Superior temporal gyrus (tissue), 1 donor: ENCODE measurements around the gene QRFPR.
A peak's percentile ranks its signal among the peaks of the same experiment; 100 is the strongest.
"Not testable (repeated sequence)": the region's sequence is repeated elsewhere in the genome, so short reads cannot be mapped to it uniquely, and the experiment has no call there.

Experiments
- DNase-seq: peaks from one replicate; pipeline ENCODE4 v3.0.0-alpha.2; 2016; ENCODE audit errors: extremely low spot score

QRFPR gene

GRCh38 chr4:121380776-121381462 is at the start of gene QRFPR:
Gene QRFPR, minus strand, starts transcription at chr4:121381018. Its CDS starts 371 bp downstream, at chr4:121380647.
- no peak for DNase-seq

- DNase-seq = no peak
Measured at GRCh38 chr4:121428721-121429120, 47.9 kb upstream of the QRFPR start.

GRCh38 chr4:121421594-121421993 is 40.8 kb upstream of the QRFPR start:
- DNase-seq = no peak

GRCh38 chr4:121411151-121411744 is 30.4 kb upstream of the QRFPR start:
- no peak for DNase-seq

- not testable (repeated sequence) for DNase-seq
Measured at GRCh38 chr4:121408567-121408966, 27.7 kb upstream of the QRFPR start.

- DNase-seq = no peak
Measured at GRCh38 chr4:121400632-121401031, 19.8 kb upstream of the QRFPR start.

- no peak for DNase-seq
Measured at GRCh38 chr4:121397941-121398601, 17.3 kb upstream of the QRFPR start.

- no peak for DNase-seq
Measured at GRCh38 chr4:121397434-121397833, 16.6 kb upstream of the QRFPR start.

GRCh38 chr4:121392426-121393086 is 11.7 kb upstream of the QRFPR start:
- no peak for DNase-seq

- DNase-seq = no peak
Measured at GRCh38 chr4:121390335-121390734, 9.5 kb upstream of the QRFPR start.

- no peak for DNase-seq
Measured at GRCh38 chr4:121379276-121379675, 1.5 kb downstream of the QRFPR start.

GRCh38 chr4:121377076-121377475 is 3.7 kb downstream of the QRFPR start:
- DNase-seq = no peak

- no peak for DNase-seq
Measured at GRCh38 chr4:121376556-121376955, 4.3 kb downstream of the QRFPR start.

GRCh38 chr4:121376097-121376496 is 4.7 kb downstream of the QRFPR start:
- DNase-seq = no peak

GRCh38 chr4:121375262-121375661 is 5.6 kb downstream of the QRFPR start:
- no peak for DNase-seq

GRCh38 chr4:121373841-121374240 is 7.0 kb downstream of the QRFPR start:
- DNase-seq = no peak

GRCh38 chr4:121370729-121371325 is 10.0 kb downstream of the QRFPR start:
- peak; percentile 82 for DNase-seq

- no peak for DNase-seq
Measured at GRCh38 chr4:121360495-121360894, 20.3 kb downstream of the QRFPR start.

- no peak for DNase-seq
Measured at GRCh38 chr4:121358473-121358872, 22.3 kb downstream of the QRFPR start.

GRCh38 chr4:121353213-121353612 is 27.6 kb downstream of the QRFPR start:
- DNase-seq = no peak

- no peak for DNase-seq
Measured at GRCh38 chr4:121344098-121344497, 36.7 kb downstream of the QRFPR start.

GRCh38 chr4:121340247-121340646 is 40.6 kb downstream of the QRFPR start:
- DNase-seq = no peak
